ENCODE results near the gene TNFRSF8.

Gene TNFRSF8

GRCh38 chr1:12129624-12130023, 66.5 kb downstream of the TNFRSF8 start:
- Histone ChIP-seq H3K9me3 (ENCODE audit: insufficient read depth, low read length) (no peaks in the 10 kb centered on the region), H3K4me3 (ENCODE audit: insufficient read depth, low read length, poor library complexity, severe bottlenecking) (no peak overlapping the region), H3K4me2 (ENCODE audit: low read depth, low read length, poor library complexity, severe bottlenecking) (no peak overlapping the region), H3F3A (ENCODE audit: insufficient read depth) (no peaks in the 10 kb centered on the region), H3K9ac (ENCODE audit: low read length) (no peak overlapping the region), H3K79me2 (ENCODE audit: insufficient read depth, low read length) (no peaks in the 10 kb centered on the region), H3K9me2 (replicated peaks; ENCODE audit: insufficient read depth, low read length) (no peaks in the 10 kb centered on the region), H3K27me3 (ENCODE audit: low read length) (no peaks in the 10 kb centered on the region), H3K27ac (ENCODE audit: low read depth, low read length) (no peak overlapping the region), H4K20me1 (ENCODE audit: low read depth, low read length) (no peaks in the 10 kb centered on the region), H3K36me3 (ENCODE audit: low read length) (no peaks in the 10 kb centered on the region), H2AFZ (ENCODE audit: low read depth, low read length, severe bottlenecking) (no peak overlapping the region)
- no peak for TF ChIP-seq EZH2phosphoT487 (conservative IDR thresholded peaks at IDR 0.05; ENCODE audit: low read length)
- TF ChIP-seq CTCF (IDR thresholded peaks at IDR 0.05; ENCODE audit: insufficient read depth, low read length, poor library complexity, severe bottlenecking) = no peak

DNA sequence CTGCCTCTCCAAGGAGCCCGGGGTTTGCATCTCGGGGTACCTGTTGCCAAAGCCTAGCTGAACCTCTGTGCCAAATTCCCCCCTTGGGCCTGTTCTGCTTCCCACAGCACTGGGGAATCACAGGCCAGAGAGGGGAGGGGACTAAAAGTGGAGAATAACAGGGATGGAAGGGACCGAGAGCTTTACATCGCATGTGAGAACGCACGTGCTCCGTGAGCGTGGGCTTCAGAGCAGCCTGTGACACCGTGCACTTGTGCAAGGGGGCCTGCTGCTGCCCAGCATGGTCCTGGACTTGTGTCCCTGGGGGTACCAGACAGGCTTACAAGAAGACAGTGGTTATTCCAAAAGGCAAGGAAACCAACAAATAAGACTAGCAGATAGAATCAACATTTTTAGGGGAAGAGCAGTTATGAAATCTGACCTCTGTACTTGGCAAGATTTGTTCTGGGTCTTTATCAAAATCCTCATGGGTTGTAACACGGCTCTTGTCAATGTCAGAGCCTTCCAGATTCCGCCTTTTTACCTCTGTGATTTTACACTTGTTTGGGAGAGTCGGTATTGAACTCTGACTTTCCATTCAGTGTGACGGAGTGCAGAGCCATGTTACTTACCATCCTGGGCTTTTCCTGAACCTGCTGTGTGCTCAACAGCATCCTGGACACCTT, 67.5 kb downstream of the TNFRSF8 start:
- TF ChIP-seq CTCF (IDR thresholded peaks at IDR 0.05; ENCODE audit: insufficient read depth, low read length, poor library complexity, severe bottlenecking) (no peak), EZH2phosphoT487 (conservative IDR thresholded peaks at IDR 0.05; ENCODE audit: low read length) (no peak)
- Histone ChIP-seq H4K20me1 (ENCODE audit: low read depth, low read length) (no peaks in the 10 kb centered on the region), H3K9me2 (replicated peaks; ENCODE audit: insufficient read depth, low read length) (no peaks in the 10 kb centered on the region), H3K9me3 (ENCODE audit: insufficient read depth, low read length) (no peaks in the 10 kb centered on the region), H3K79me2 (ENCODE audit: insufficient read depth, low read length) (no peaks in the 10 kb centered on the region), H2AFZ (ENCODE audit: low read depth, low read length, severe bottlenecking) (no peak overlapping the region), H3K9ac (ENCODE audit: low read length) (no peak overlapping the region), H3K4me3 (ENCODE audit: insufficient read depth, low read length, poor library complexity, severe bottlenecking) (no peak overlapping the region), H3K27me3 (ENCODE audit: low read length) (no peaks in the 10 kb centered on the region), H3K36me3 (ENCODE audit: low read length) (no peaks in the 10 kb centered on the region), H3F3A (ENCODE audit: insufficient read depth) (no peaks in the 10 kb centered on the region), H3K27ac (ENCODE audit: low read depth, low read length) (no peak overlapping the region), H3K4me2 (ENCODE audit: low read depth, low read length, poor library complexity, severe bottlenecking) (no peak overlapping the region)

- Histone ChIP-seq H3K4me2 (ENCODE audit: low read depth, low read length, poor library complexity, severe bottlenecking) (no peak overlapping the region), H2AFZ (ENCODE audit: low read depth, low read length, severe bottlenecking) (no peak overlapping the region), H3K79me2 (ENCODE audit: insufficient read depth, low read length) (no peaks in the 10 kb centered on the region), H3K9ac (ENCODE audit: low read length) (no peak overlapping the region), H3K27me3 (ENCODE audit: low read length) (no peaks in the 10 kb centered on the region), H3K4me3 (ENCODE audit: insufficient read depth, low read length, poor library complexity, severe bottlenecking) (no peak overlapping the region), H4K20me1 (ENCODE audit: low read depth, low read length) (no peaks in the 10 kb centered on the region), H3K27ac (ENCODE audit: low read depth, low read length) (no peak overlapping the region), H3K9me2 (replicated peaks; ENCODE audit: insufficient read depth, low read length) (no peaks in the 10 kb centered on the region), H3K36me3 (ENCODE audit: low read length) (no peaks in the 10 kb centered on the region), H3K9me3 (ENCODE audit: insufficient read depth, low read length) (no peaks in the 10 kb centered on the region), H3F3A (ENCODE audit: insufficient read depth) (no peaks in the 10 kb centered on the region)
- TF ChIP-seq CTCF (IDR thresholded peaks at IDR 0.05; ENCODE audit: insufficient read depth, low read length, poor library complexity, severe bottlenecking) (no peak), EZH2phosphoT487 (conservative IDR thresholded peaks at IDR 0.05; ENCODE audit: low read length) (no peak)
Observed at GRCh38 chr1:12132078-12132477, 69.0 kb downstream of the TNFRSF8 start.

Data from SU-DHL-6 (cell line).